KMS-11 (cell line): Measurements from ENCODE around the gene NFKBIB.
A peak's percentile ranks its signal among the peaks of the same experiment; 100 is the strongest.

Source experiments
- H2AFZ ChIP-seq: fragments of 200-600 bp; sonication (generic); 2 replicates; pipeline ENCODE4 v1.6.1; 2016; ENCODE audit warnings: antibody characterized with exemption, mixed run types, low read depth
- H3K27ac ChIP-seq: fragments of 200-600 bp; sonication (generic); 2 replicates; pipeline ENCODE4 v1.6.1; 2016; ENCODE audit warnings: mild to moderate bottlenecking, mixed run types
- H3K27me3 ChIP-seq: fragments of 200-600 bp; sonication (generic); 2 replicates; pipeline ENCODE4 v1.6.1; 2017; ENCODE audit warnings: mild to moderate bottlenecking, low read depth, mixed run types, moderate library complexity; ENCODE audit not compliant: insufficient read depth
- H3K36me3 ChIP-seq: fragments of 200-600 bp; sonication (generic); 2 replicates; pipeline ENCODE4 v1.6.1; 2017; ENCODE audit warnings: mild to moderate bottlenecking, mixed run types; ENCODE audit not compliant: insufficient read depth
- H3K4me1 ChIP-seq: fragments of 200-600 bp; sonication (generic); 2 replicates; pipeline ENCODE4 v1.6.1; 2016; ENCODE audit warnings: mild to moderate bottlenecking, low read depth, mixed run types; ENCODE audit not compliant: poor library complexity, severe bottlenecking
- H3K4me2 ChIP-seq: fragments of 200-600 bp; sonication (generic); 2 replicates; pipeline ENCODE4 v1.7.0; 2016; ENCODE audit warnings: mild to moderate bottlenecking, mixed run types
- H3K4me3 ChIP-seq: fragments of 200-600 bp; sonication (generic); IDR thresholded peaks from 2 replicates; pipeline ENCODE4 v1.6.1; 2017; ENCODE audit warnings: low read depth, low read length, mixed read lengths; ENCODE audit not compliant: insufficient read depth
- H3K79me2 ChIP-seq: fragments of 200-600 bp; sonication (generic); 2 replicates; pipeline ENCODE4 v1.6.1; 2016; ENCODE audit warnings: low read depth, mixed run types; ENCODE audit not compliant: insufficient read depth
- H3K9ac ChIP-seq: fragments of 200-600 bp; sonication (generic); 2 replicates; pipeline ENCODE4 v1.6.1; 2016; ENCODE audit warnings: mild to moderate bottlenecking, mixed run types
- H4K20me1 ChIP-seq: fragments of 200-600 bp; sonication (generic); 2 replicates; pipeline ENCODE4 v1.6.1; 2016; ENCODE audit warnings: mild to moderate bottlenecking, mixed run types; ENCODE audit not compliant: insufficient read depth
- TF ChIP-seq, protein P1 (sequence below): fragments of 200-600 bp; sonication (generic); conservative IDR thresholded peaks from 2 replicates; pipeline ENCODE4 v1.6.1; 2017; ENCODE audit warnings: low read depth, mild to moderate bottlenecking, antibody characterized with exemption, low read length, moderate library complexity, mixed read lengths

NFKBIB gene

GRCh38 chr19:38861368-38861767 lies 38.4 kb upstream of the NFKBIB start:
- no peak overlapping the region for H3K9ac ChIP-seq
- no peak overlapping the region for H3K27ac ChIP-seq
- H3K4me1 ChIP-seq = peaks cover 12% of the 10 kb centered on the region
- H3K79me2 ChIP-seq = no peaks in the 10 kb centered on the region
- TF ChIP-seq, protein P1, sequence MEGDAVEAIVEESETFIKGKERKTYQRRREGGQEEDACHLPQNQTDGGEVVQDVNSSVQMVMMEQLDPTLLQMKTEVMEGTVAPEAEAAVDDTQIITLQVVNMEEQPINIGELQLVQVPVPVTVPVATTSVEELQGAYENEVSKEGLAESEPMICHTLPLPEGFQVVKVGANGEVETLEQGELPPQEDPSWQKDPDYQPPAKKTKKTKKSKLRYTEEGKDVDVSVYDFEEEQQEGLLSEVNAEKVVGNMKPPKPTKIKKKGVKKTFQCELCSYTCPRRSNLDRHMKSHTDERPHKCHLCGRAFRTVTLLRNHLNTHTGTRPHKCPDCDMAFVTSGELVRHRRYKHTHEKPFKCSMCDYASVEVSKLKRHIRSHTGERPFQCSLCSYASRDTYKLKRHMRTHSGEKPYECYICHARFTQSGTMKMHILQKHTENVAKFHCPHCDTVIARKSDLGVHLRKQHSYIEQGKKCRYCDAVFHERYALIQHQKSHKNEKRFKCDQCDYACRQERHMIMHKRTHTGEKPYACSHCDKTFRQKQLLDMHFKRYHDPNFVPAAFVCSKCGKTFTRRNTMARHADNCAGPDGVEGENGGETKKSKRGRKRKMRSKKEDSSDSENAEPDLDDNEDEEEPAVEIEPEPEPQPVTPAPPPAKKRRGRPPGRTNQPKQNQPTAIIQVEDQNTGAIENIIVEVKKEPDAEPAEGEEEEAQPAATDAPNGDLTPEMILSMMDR = no peak
- H2AFZ ChIP-seq = no peak overlapping the region
- H3K36me3 ChIP-seq = no peaks in the 10 kb centered on the region
- no peaks in the 10 kb centered on the region for H3K27me3 ChIP-seq
- H4K20me1 ChIP-seq = no peaks in the 10 kb centered on the region
- H3K4me2 ChIP-seq = no peak overlapping the region
- no peak overlapping the region for H3K4me3 ChIP-seq

- Histone ChIP-seq H3K27ac (no peak overlapping the region), H3K4me2 (no peak overlapping the region)
- TF ChIP-seq, protein P1 = no peak
Measured at GRCh38 chr19:38862321-38863059, 37.3 kb upstream of the NFKBIB start.

GRCh38 chr19:38867171-38867780 lies 32.5 kb upstream of the NFKBIB start:
- no peaks in the 10 kb centered on the region for H4K20me1 ChIP-seq
- no peak overlapping the region for H3K27ac ChIP-seq
- no peak overlapping the region for H3K4me3 ChIP-seq
- TF ChIP-seq, protein P1 = no peak
- H3K4me2 ChIP-seq = no peak overlapping the region
- H3K36me3 ChIP-seq = no peaks in the 10 kb centered on the region
- no peak overlapping the region for H3K9ac ChIP-seq
- no peaks in the 10 kb centered on the region for H3K27me3 ChIP-seq
- peaks cover 10% of the 10 kb centered on the region for H3K4me1 ChIP-seq
- no peaks in the 10 kb centered on the region for H3K79me2 ChIP-seq
- no peak overlapping the region for H2AFZ ChIP-seq

More at GRCh38 chr19:38862321-38863059, 37.3 kb upstream of the NFKBIB start:
- H3K4me3 ChIP-seq = no peak overlapping the region
- H3K79me2 ChIP-seq = no peaks in the 10 kb centered on the region
- no peaks in the 10 kb centered on the region for H3K36me3 ChIP-seq
- H2AFZ ChIP-seq = no peak overlapping the region
- no peaks in the 10 kb centered on the region for H4K20me1 ChIP-seq
- H3K9ac ChIP-seq = no peak overlapping the region
- no peaks in the 10 kb centered on the region for H3K27me3 ChIP-seq
- H3K4me1 ChIP-seq = peaks cover 6% of the 10 kb centered on the region

DNA sequence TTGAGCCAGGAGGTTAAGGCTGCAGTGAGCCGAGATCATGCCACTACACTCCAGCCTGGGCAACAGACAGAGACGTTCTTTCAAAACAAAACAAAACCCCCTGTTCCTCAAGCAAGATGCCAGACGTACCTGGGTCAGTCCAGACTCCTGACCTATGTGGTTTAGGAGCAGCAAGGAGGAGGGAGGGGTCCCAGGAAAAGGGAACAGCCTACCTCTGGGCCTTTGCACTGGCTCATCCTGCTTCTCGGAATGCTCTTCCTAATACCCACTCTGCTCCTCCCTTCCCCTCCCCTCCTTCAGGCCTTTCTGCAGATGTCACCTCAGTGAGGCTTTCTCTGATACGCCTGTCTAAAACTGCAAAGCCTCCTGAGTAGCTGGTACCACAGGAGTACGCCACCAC lies 31.2 kb upstream of the NFKBIB start:
- Histone ChIP-seq H3K4me3 (no peak overlapping the region), H3K9ac (peak overlapping the region; percentile 58; the same call in 1 of the 2 replicates), H3K4me2 (peak overlapping the region; percentile 90), H2AFZ (no peak overlapping the region), H3K4me1 (peaks cover 10% of the 10 kb centered on the region), H3K36me3 (no peaks in the 10 kb centered on the region), H3K27ac (no peak overlapping the region), H4K20me1 (no peaks in the 10 kb centered on the region), H3K27me3 (no peaks in the 10 kb centered on the region), H3K79me2 (no peaks in the 10 kb centered on the region)
- TF ChIP-seq, protein P1 = no peak
